HepG2 (cell line): ENCODE data around the gene PRXL2B. TPM values are rescaled to one million over a fixed set of nuclear protein-coding genes. Genes with fewer than 3 reads are reported as not detected.
A peak's percentile ranks its signal among the peaks of the same experiment; 100 is the strongest.
"Not testable (repeated sequence)": the region's sequence is repeated elsewhere in the genome, so short reads cannot be mapped to it uniquely, and the experiment has no call there.

ENCODE experiments used
- ATAC-seq: fragments of 200-7000 bp; cut with Tn5 transposase; 3 replicates; pipeline ENCODE4 v1.9.1; 2020; ENCODE audit warnings: mild to moderate bottlenecking, moderate library complexity
- BruUV-seq: library from RNA; stranded (reverse); fragments of 400-500 nt; replicated peaks from 2 replicates; lab custom pipeline; 2021; lab: Mats Ljungman, UMichigan
- CTCF ChIA-PET: fragments of 300-600 bp; formaldehyde crosslinking; extraction: SDS; loops from one replicate; lab custom pipeline; 2021; ENCODE audit warnings: low total read pairs, inconsistent platforms, low intra/inter-chr PET ratio; lab: Yijun Ruan, JAX
- POLR2A ChIA-PET: fragments of 350-600 bp; sonication (Branson Sonifier 250); formaldehyde crosslinking; loops from one replicate; lab custom pipeline; 2020; ENCODE audit warnings: antibody characterized with exemption, inconsistent platforms; lab: Yijun Ruan, JAX
- DNase-seq: peaks from one replicate; pipeline ENCODE4 v3.0.0-alpha.2; 2015; ENCODE audit warnings: low spot score
- FAIRE-seq: peaks from 3 replicates; lab custom pipeline; 2011; peaks lifted over from hg19 to GRCh38; lab: Jason Lieb, UNC
- H2AFZ ChIP-seq: one replicate; pipeline ENCODE4 v1.6.1; 2011; ENCODE audit warnings: low read length, inconsistent platforms
- H3K27ac ChIP-seq: fragments of 300-600 bp; 3 replicates; pipeline ENCODE4 v1.8.0; 2011; ENCODE audit warnings: mixed run types, mild to moderate bottlenecking, mixed read lengths, low read length, inconsistent platforms; ENCODE audit not compliant: insufficient read depth; ENCODE audit errors: extremely low read length
- H3K27me3 ChIP-seq, 2 experiments: fragments of 200-600 bp in 1 of 2; 2 replicates in 1 of 2; 3 replicates in 1 of 2; pipeline versions ENCODE4 v1.6.0 to v1.8.0; 2011; ENCODE audit warnings: low read length in 2 of 2, mild to moderate bottlenecking in 2 of 2, moderate library complexity in 2 of 2, inconsistent platforms in 1 of 2; ENCODE audit not compliant: insufficient read depth in 2 of 2, control insufficient read depth in 1 of 2
- H3K36me3 ChIP-seq, 2 experiments: fragments of 200-600 bp in 1 of 2; replicated peaks in 1 of 2; 2 replicates in 1 of 2; 3 replicates in 1 of 2; pipeline versions ENCODE4 v1.5.1 to v1.8.0; 2011; ENCODE audit warnings: low read length in 2 of 2, inconsistent platforms in 1 of 2; ENCODE audit not compliant: insufficient read depth in 2 of 2, control insufficient read depth in 1 of 2
- H3K4me1 ChIP-seq: 2 replicates; pipeline ENCODE4 v1.5.1; 2012; ENCODE audit warnings: low read length, inconsistent platforms; ENCODE audit not compliant: insufficient read depth
- H3K4me2 ChIP-seq: 2 replicates; pipeline ENCODE4 v1.6.0; 2011; ENCODE audit warnings: low read depth, low read length, inconsistent platforms
- H3K4me3 ChIP-seq, 3 experiments: fragments of 200-600 bp in 1 of 3; sonication (generic), shearing (Covaris generic) in 1 of 3; replicated peaks in 1 of 3; 2 replicates each; pipeline ENCODE4 v1.5.1; 2011 to 2016; ENCODE audit warnings: low read length in 3 of 3, inconsistent platforms in 2 of 3, low read depth in 2 of 3, mild to moderate bottlenecking in 2 of 3, control low read depth in 1 of 3, mixed read lengths in 1 of 3; ENCODE audit not compliant: insufficient read depth in 1 of 3
- H3K79me2 ChIP-seq: one replicate; pipeline ENCODE4 v1.6.1; 2011; ENCODE audit warnings: low read length, inconsistent platforms; ENCODE audit not compliant: insufficient read depth
- H3K9ac ChIP-seq: 2 replicates; pipeline ENCODE4 v1.6.0; 2011; ENCODE audit warnings: mild to moderate bottlenecking, low read depth, low read length, inconsistent platforms; ENCODE audit not compliant: insufficient read depth
- H3K9me3 ChIP-seq: 2 replicates; pipeline ENCODE4 v1.5.1; 2012; ENCODE audit warnings: mild to moderate bottlenecking, low read length
- H4K20me1 ChIP-seq: 2 replicates; pipeline ENCODE4 v1.6.0; 2011; ENCODE audit warnings: inconsistent platforms, mild to moderate bottlenecking, low read length, moderate library complexity; ENCODE audit not compliant: insufficient read depth
- BRCA1 ChIP-seq: sonication (generic); formaldehyde crosslinking; IDR thresholded peaks from 2 replicates; pipeline ENCODE4 v1.4.0; 2020; ENCODE audit warnings: missing genetic modification reagents
- CTCF ChIP-seq: sonication (generic); formaldehyde crosslinking; IDR thresholded peaks from 2 replicates; pipeline ENCODE4 v1.5.0; 2020; ENCODE audit warnings: mild to moderate bottlenecking, missing genetic modification reagents, moderate library complexity
- STAG1 ChIP-seq: sonication (generic); formaldehyde crosslinking; IDR thresholded peaks from 2 replicates; pipeline ENCODE4 v1.4.0; 2020; ENCODE audit warnings: missing genetic modification reagents
- ZBTB7B ChIP-seq: sonication (generic); formaldehyde crosslinking; IDR thresholded peaks from 2 replicates; pipeline ENCODE4 v1.4.0; 2020; ENCODE audit warnings: missing genetic modification reagents
- ZNF687 ChIP-seq: sonication (generic); formaldehyde crosslinking; IDR thresholded peaks from 2 replicates; pipeline ENCODE4 v1.5.1; 2020; ENCODE audit warnings: mild to moderate bottlenecking, missing genetic modification reagents, moderate library complexity
- ZNF777 ChIP-seq: sonication (generic); formaldehyde crosslinking; IDR thresholded peaks from 2 replicates; pipeline ENCODE4 v1.4.0; 2020; ENCODE audit warnings: missing genetic modification reagents
- WGBS: methylation state at CpG from one replicate; pipeline ENCODE4 v1.1.6; 2017; ENCODE audit warnings: low lambda C conversion rate; 5-methylcytosine and 5-hydroxymethylcytosine counted together
- in situ Hi-C: cut with HindIII; loops from 2 replicates; pipeline ENCODE4 v1.10.0; 2017; ENCODE audit warnings: low pct_unique_long_range_greater_than_20kb; ENCODE audit not compliant: extremely low pct_ligation_motif_present
- intact Hi-C: fragments of 100-400 bp; cut with micrococcal nuclease; formaldehyde crosslinking; loops from one replicate; pipeline ENCODE4 v1.10.0; 2022; ENCODE audit not compliant: unreplicated experiment
- polyA plus RNA-seq, 8 experiments: library from polyadenylated mRNA; depleted of rRNA in 3 of 8; stranded (reverse) in 7 of 8; unstranded in 1 of 8; fragments of >200 nt; fragmentation: Illumina TruSeq in 4 of 8; extraction: Trizol in 4 of 8; gene quantifications; 2 replicates each; pipeline versions ENCODE4 v1.2.1 to v1.2.3, GENCODE V29; 2011 to 2016; ENCODE audit warnings: low read depth in 4 of 8, missing spikeins in 1 of 8, mixed read lengths in 1 of 8; ENCODE audit not compliant: insufficient read depth in 1 of 8
- total RNA-seq, 5 experiments: library from RNA; depleted of rRNA; stranded (reverse); fragments of >200 nt; fragmentation: Illumina TruSeq; extraction: Trizol; gene quantifications; 2 replicates each; pipeline ENCODE4 v1.2.3, GENCODE V29; 2016; ENCODE audit warnings: low read depth in 1 of 5

PRXL2B gene
- total and polyA plus RNA-seq, 2 of the 13 experiments (the other 11 are each of a cell fraction or from before 2014, with no cell fraction given): 16.8 to 22.1 TPM

GRCh38 chr1:2551544-2551943 is 35.0 kb upstream of the PRXL2B start:
- peak; percentile 7 for DNase-seq
- H3K79me2 ChIP-seq, H3K4me2 ChIP-seq, H3K27ac ChIP-seq, H3K9me3 ChIP-seq, CTCF ChIA-PET: not testable (repeated sequence)
- TF ChIP-seq CTCF (peak; percentile 32; the same call in 1 of the 2 replicates), ZNF777 (CRISPR knock-in tag) (0 out of 2 replicates have a peak, but pooled peaks have one; percentile 25), ZBTB7B (CRISPR knock-in tag) (0 out of 2 replicates have a peak, but pooled peaks have one; percentile 41), BRCA1 (peak; percentile 11; the same call in 1 of the 2 replicates), STAG1 (peak; percentile 4; the same call in 1 of the 2 replicates), ZNF687 (CRISPR knock-in tag) (peak; percentile 43; the same call in 1 of the 2 replicates)
- TF ChIP-seq, all 625 proteins: peak for 6; not testable (repeated sequence) for 619
- H4K20me1 ChIP-seq, H3K9ac ChIP-seq, FAIRE-seq, H3K4me3 ChIP-seq, ATAC-seq, BruUV-seq, H3K27me3 ChIP-seq, in situ Hi-C loops, POLR2A ChIA-PET, H3K36me3 ChIP-seq, H2AFZ ChIP-seq, intact Hi-C loops: not testable (repeated sequence)
- WGBS: 26% methylated on average over 4 of the region's 9 CpGs
- peaks cover 56% of the 10 kb centered on the region for H3K4me1 ChIP-seq
